ENCODE data around the gene DEDD. TPM values are rescaled to one million over a fixed set of nuclear protein-coding genes. Genes with fewer than 3 reads are reported as not detected.

DEDD gene
- total and polyA plus RNA-seq, 11 donors = 13.8 to 38.8 (median 26.5) TPM

DNA sequence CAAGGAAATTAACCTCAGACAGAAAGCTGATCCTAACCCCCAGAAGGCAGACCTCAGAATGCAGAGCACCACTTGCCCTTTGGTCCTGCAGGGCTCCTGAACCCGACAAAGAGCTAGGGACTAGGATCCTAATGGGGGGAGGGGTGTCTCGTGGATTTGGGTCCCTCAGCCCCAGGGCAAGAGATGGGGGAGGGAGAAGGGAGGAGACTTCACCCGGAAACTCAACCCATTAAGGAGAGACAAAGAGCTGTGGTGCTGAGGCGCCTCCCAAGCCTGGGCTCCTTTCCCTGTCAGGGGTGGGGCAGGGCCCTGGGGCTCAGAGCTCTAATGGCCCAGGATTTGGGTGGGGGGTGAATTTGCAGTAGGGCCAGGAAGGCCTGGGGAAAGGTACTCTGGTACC lies 46.0 kb downstream of the DEDD start:
- TF ChIP-seq, protein P1, sequence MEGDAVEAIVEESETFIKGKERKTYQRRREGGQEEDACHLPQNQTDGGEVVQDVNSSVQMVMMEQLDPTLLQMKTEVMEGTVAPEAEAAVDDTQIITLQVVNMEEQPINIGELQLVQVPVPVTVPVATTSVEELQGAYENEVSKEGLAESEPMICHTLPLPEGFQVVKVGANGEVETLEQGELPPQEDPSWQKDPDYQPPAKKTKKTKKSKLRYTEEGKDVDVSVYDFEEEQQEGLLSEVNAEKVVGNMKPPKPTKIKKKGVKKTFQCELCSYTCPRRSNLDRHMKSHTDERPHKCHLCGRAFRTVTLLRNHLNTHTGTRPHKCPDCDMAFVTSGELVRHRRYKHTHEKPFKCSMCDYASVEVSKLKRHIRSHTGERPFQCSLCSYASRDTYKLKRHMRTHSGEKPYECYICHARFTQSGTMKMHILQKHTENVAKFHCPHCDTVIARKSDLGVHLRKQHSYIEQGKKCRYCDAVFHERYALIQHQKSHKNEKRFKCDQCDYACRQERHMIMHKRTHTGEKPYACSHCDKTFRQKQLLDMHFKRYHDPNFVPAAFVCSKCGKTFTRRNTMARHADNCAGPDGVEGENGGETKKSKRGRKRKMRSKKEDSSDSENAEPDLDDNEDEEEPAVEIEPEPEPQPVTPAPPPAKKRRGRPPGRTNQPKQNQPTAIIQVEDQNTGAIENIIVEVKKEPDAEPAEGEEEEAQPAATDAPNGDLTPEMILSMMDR (IDR thresholded peaks at IDR 0.05) = no peak
- no peak for TF ChIP-seq POLR2A (IDR thresholded peaks at IDR 0.05)
- intact Hi-C loops (cut with DNase I) = no loop called here
- Histone ChIP-seq H3K4me1 (peaks cover 0 to 16% (median 0%) of the 10 kb centered on the region in 12 donors), H3K9me3 (no peaks in the 10 kb centered on the region), H3K36me3 (no peaks in the 10 kb centered on the region), H3K27ac (no peak overlapping the region), H3K4me3 (no peak overlapping the region), H3K27me3 (no peaks in the 10 kb centered on the region)
- DNase-seq = no peak
- 69 to 76% (median 75%) methylated on average over 4 of the region's 4 CpGs for WGBS, 4 donors
- no peak for ATAC-seq

- ATAC-seq = peak in 1 of 4 donors; percentile 28
- Histone ChIP-seq H3K36me3 (no peaks in the 10 kb centered on the region), H3K4me1 (peaks cover 0 to 16% (median 0%) of the 10 kb centered on the region in 12 donors), H3K9me3 (no peaks in the 10 kb centered on the region), H3K27ac (no peak overlapping the region), H3K4me3 (no peak overlapping the region), H3K27me3 (no peaks in the 10 kb centered on the region)
- TF ChIP-seq, protein P1 (IDR thresholded peaks at IDR 0.05) = no peak
- TF ChIP-seq POLR2A (IDR thresholded peaks at IDR 0.05) = no peak
- intact Hi-C loops (cut with DNase I) = no loop called here
- 38 to 83% (median 69%) methylated on average over 1 to 2 of the region's 2 CpGs for WGBS, 4 donors
- DNase-seq = no peak
These were observed 47.3 kb downstream of the DEDD start for GRCh38 chr1:161085165-161085564.

- H3K36me3 ChIP-seq = no peaks in the 10 kb centered on the region
- WGBS, 4 donors = 83 to 95% (median 88%) methylated on average over 1 of the region's 1 CpG
- no peak overlapping the region for H3K4me3 ChIP-seq
- H3K9me3 ChIP-seq = no peaks in the 10 kb centered on the region
- ATAC-seq (no peak), DNase-seq (no peak)
- H3K27ac ChIP-seq = no peak overlapping the region
- no peak for TF ChIP-seq POLR2A (IDR thresholded peaks at IDR 0.05)
- TF ChIP-seq, protein P1 (IDR thresholded peaks at IDR 0.05) = no peak
- intact Hi-C loops (cut with DNase I) = no loop called here
- peaks cover 0 to 16% (median 0%) of the 10 kb centered on the region in 12 donors for H3K4me1 ChIP-seq
- peaks cover 0 to 3% (median 0%) of the 10 kb centered on the region in 9 donors for H3K27me3 ChIP-seq
These were observed 47.9 kb downstream of the DEDD start for GRCh38 chr1:161084597-161084988.

DNA sequence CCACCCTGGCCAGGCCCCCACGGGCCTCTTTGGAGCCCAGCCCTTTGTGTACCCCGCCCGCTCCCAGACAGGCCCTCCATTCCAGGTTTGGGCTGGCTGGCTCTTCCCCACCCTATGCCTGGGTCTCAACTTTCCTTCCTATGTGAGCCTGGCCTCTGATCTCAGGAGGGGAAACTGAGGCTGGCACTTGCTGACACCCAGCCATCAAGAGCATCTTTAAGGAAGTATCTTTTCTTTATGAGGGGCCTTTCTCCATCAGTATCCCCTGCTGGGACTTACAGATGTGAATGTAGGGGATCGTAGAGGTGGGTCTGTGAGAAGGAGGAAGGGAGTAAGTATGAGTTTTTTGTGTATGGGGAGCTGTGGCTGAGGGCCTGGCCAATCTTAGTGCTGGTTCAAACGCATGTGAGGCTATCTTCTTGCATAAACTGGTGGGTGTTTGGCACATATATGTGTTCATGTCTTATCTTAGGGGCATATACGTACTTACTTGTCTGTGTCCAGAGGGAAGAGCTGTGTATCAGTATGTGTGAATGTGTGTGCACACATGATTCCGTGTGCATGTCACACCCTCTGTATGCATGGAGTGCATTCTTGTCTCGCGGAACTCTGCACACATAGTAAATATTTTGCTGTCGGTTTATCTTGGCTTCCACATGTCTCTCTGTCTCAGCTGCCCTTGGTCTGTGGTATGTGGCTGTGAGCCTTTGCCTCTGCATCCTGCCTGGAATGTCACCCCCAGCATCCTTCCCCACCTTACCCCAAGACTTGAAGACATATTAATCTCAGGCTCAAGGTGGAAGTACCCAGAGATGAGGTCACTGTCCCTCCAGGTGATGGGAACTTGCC lies 48.5 kb downstream of the DEDD start:
- no peaks in the 10 kb centered on the region for H3K9me3 ChIP-seq
- peaks cover 0 to 5% (median 0%) of the 10 kb centered on the region in 9 donors for H3K27me3 ChIP-seq
- no peaks in the 10 kb centered on the region for H3K36me3 ChIP-seq
- TF ChIP-seq, protein P1 (IDR thresholded peaks at IDR 0.05) = no peak
- no peak for TF ChIP-seq POLR2A (IDR thresholded peaks at IDR 0.05)
- intact Hi-C loops (cut with DNase I) = no loop called here
- peaks cover 0 to 16% (median 0%) of the 10 kb centered on the region in 12 donors for H3K4me1 ChIP-seq
- ATAC-seq = no peak
- peak overlapping the region in 1 of 12 donors; percentile 34 for H3K27ac ChIP-seq
- no peak overlapping the region for H3K4me3 ChIP-seq
- WGBS, 4 donors = 69 to 83% (median 78%) methylated on average over 10 of the region's 10 CpGs
- no peak for DNase-seq

Data from heart left ventricle (tissue), 16 donors.